ENCODE results near the gene TNK1. TPM values are rescaled to one million over a fixed set of nuclear protein-coding genes. Genes with fewer than 3 reads are reported as not detected.
A peak's percentile ranks its signal among the peaks of the same experiment; 100 is the strongest.

Gene TNK1
- total RNA-seq, 1 experiment from 2014 or later: 6.1 TPM

- H3K36me3 ChIP-seq (ENCODE audit: control insufficient read depth, insufficient read depth, low read length): no peaks in the 10 kb centered on the region
- intact Hi-C loops (cut with micrococcal nuclease; ENCODE audit: unreplicated experiment): no loop called here
- peak; percentile 82 to 83 for DNase-seq
- POLR2A ChIA-PET: interaction anchor here (0.6 to 1.4 kb wide), 3 partner anchors 9 to 131 kb away, joined by 3 to 14 read pairs (median 5); partner anchors contain the start of gene TMEM256
- H3K4me3 ChIP-seq (ENCODE audit: low read depth, low read length): peak within 1 kb of the TSS; percentile 60
- no peaks in the 10 kb centered on the region for H3K27me3 ChIP-seq (replicated peaks; ENCODE audit: control insufficient read depth, insufficient read depth, low read length)
- Mint-ChIP-seq H3K4me1 (ENCODE audit: low read depth, unreplicated experiment) (no peaks in the 10 kb centered on the region), H3K27me3 (ENCODE audit: insufficient read depth, unreplicated experiment) (no peaks in the 10 kb centered on the region), H3K4me3 (ENCODE audit: unreplicated experiment) (peak within 1 kb of the TSS; percentile 76), H3K36me3 (ENCODE audit: insufficient read depth, unreplicated experiment) (no peaks in the 10 kb centered on the region), H3K27ac (ENCODE audit: unreplicated experiment) (peak within 1 kb of the TSS; percentile 52), H3K9me3 (ENCODE audit: unreplicated experiment) (no peaks in the 10 kb centered on the region)
- peaks cover 3% of the 10 kb centered on the region; the same call in 1 of the 2 replicates for H3K4me1 ChIP-seq
- no peaks in the 10 kb centered on the region for H3K9me3 ChIP-seq
- TSS peak; percentile 44 for BruUV-seq (replicated peaks)
- CTCF ChIA-PET: interaction anchor here (0.5 to 1.0 kb wide), 2 partner anchors 9 to 180 kb away, joined by 3 to 6 read pairs; partner anchors contain the start of gene TMEM256
- TF ChIP-seq CTCF (IDR thresholded peaks at IDR 0.05; ENCODE audit: insufficient read depth in 1 of 2, low read depth in 1 of 2, low read length in 1 of 2, severe bottlenecking in 1 of 2, unreplicated experiment in 1 of 2): peak; percentile 35 to 37
These were observed 13.7 kb downstream of the TNK1 start, which contains the start of gene PLSCR3 for GRCh38 chr17:7394452-7395191. Gene PLSCR3 (minus strand): TSS chr17:7394525. CDS start chr17:7394110, 415 bp downstream.

- no peaks in the 10 kb centered on the region for H3K9me3 ChIP-seq
- Mint-ChIP-seq H3K27ac (ENCODE audit: unreplicated experiment) (peak overlapping the region; percentile 78), H3K4me3 (ENCODE audit: unreplicated experiment) (no peak overlapping the region), H3K36me3 (ENCODE audit: insufficient read depth, unreplicated experiment) (no peaks in the 10 kb centered on the region), H3K4me1 (ENCODE audit: low read depth, unreplicated experiment) (no peaks in the 10 kb centered on the region), H3K9me3 (ENCODE audit: unreplicated experiment) (no peaks in the 10 kb centered on the region), H3K27me3 (ENCODE audit: insufficient read depth, unreplicated experiment) (no peaks in the 10 kb centered on the region)
- POLR2A ChIA-PET: no interaction called here
- no peak for DNase-seq
- H3K36me3 ChIP-seq (ENCODE audit: control insufficient read depth, insufficient read depth, low read length): no peaks in the 10 kb centered on the region
- no TSS peak for BruUV-seq (replicated peaks)
- H3K27me3 ChIP-seq (replicated peaks; ENCODE audit: control insufficient read depth, insufficient read depth, low read length): no peaks in the 10 kb centered on the region
- H3K4me1 ChIP-seq: peaks cover 3% of the 10 kb centered on the region; the same call in 1 of the 2 replicates
- H3K4me3 ChIP-seq (ENCODE audit: low read depth, low read length): no peak overlapping the region
- no peak for TF ChIP-seq CTCF (IDR thresholded peaks at IDR 0.05; ENCODE audit: insufficient read depth in 1 of 2, low read depth in 1 of 2, low read length in 1 of 2, severe bottlenecking in 1 of 2, unreplicated experiment in 1 of 2)
- intact Hi-C loops (cut with micrococcal nuclease; ENCODE audit: unreplicated experiment): no loop called here
- CTCF ChIA-PET: no interaction called here
These were observed 15.3 kb downstream of the TNK1 start for GRCh38 chr17:7396147-7396546.

GRCh38 chr17:7398612-7399011, 17.7 kb downstream of the TNK1 start:
- no peaks in the 10 kb centered on the region for H3K9me3 ChIP-seq
- intact Hi-C loops (cut with micrococcal nuclease; ENCODE audit: unreplicated experiment): no loop called here
- Mint-ChIP-seq H3K27me3 (ENCODE audit: insufficient read depth, unreplicated experiment) (no peaks in the 10 kb centered on the region), H3K9me3 (ENCODE audit: unreplicated experiment) (no peaks in the 10 kb centered on the region), H3K4me3 (ENCODE audit: unreplicated experiment) (no peak overlapping the region), H3K36me3 (ENCODE audit: insufficient read depth, unreplicated experiment) (no peaks in the 10 kb centered on the region), H3K4me1 (ENCODE audit: low read depth, unreplicated experiment) (no peaks in the 10 kb centered on the region), H3K27ac (ENCODE audit: unreplicated experiment) (no peak overlapping the region)
- no peaks in the 10 kb centered on the region for H3K36me3 ChIP-seq (ENCODE audit: control insufficient read depth, insufficient read depth, low read length)
- ChIA-PET CTCF (no interaction called here), POLR2A (interaction anchor here (0.6 to 0.7 kb wide), 3 partner anchors 9 to 48 kb away, joined by 3 to 5 read pairs (median 4); partner anchors contain the start of gene TMEM102)
- DNase-seq: no peak
- H3K27me3 ChIP-seq (replicated peaks; ENCODE audit: control insufficient read depth, insufficient read depth, low read length): no peaks in the 10 kb centered on the region
- H3K4me3 ChIP-seq (ENCODE audit: low read depth, low read length): no peak overlapping the region
- no TSS peak for BruUV-seq (replicated peaks)
- TF ChIP-seq CTCF (IDR thresholded peaks at IDR 0.05; ENCODE audit: insufficient read depth in 1 of 2, low read depth in 1 of 2, low read length in 1 of 2, severe bottlenecking in 1 of 2, unreplicated experiment in 1 of 2): no peak
- H3K4me1 ChIP-seq: peaks cover 3% of the 10 kb centered on the region; the same call in 1 of the 2 replicates

Measured in Caco-2 (cell line).